Fibroblast of lung (primary cell): Measurements from ENCODE around the gene CFAP61.

ENCODE experiments used
- CTCF ChIP-seq, 2 donors: IDR thresholded peaks in 1 of 2; conservative IDR thresholded peaks in 1 of 2; 1 replicate in 1 of 2; 2 replicates in 1 of 2; pipeline ENCODE4 v1.5.1; 2011 to 2012; ENCODE audit warnings: low read length in 2 of 2, control low read depth in 1 of 2, inconsistent platforms in 1 of 2, low read depth in 1 of 2, mild to moderate bottlenecking in 1 of 2
- EZH2 ChIP-seq: IDR thresholded peaks from 2 replicates; pipeline ENCODE4 v1.5.1; 2012; ENCODE audit warnings: low read length, control low read depth, mild to moderate bottlenecking; ENCODE audit errors: missing control alignments

- no peak for TF ChIP-seq CTCF (conservative IDR thresholded peaks at IDR 0.05 in 1 of 2, IDR thresholded peaks at IDR 0.05 in 1 of 2; ENCODE audit: low read depth in 1 of 2, low read length in 2 of 2)
- TF ChIP-seq EZH2: no peak
Observed at GRCh38 chr20:20344476-20344875, 292.1 kb downstream of the CFAP61 start.
